Fibroblast of skin of back (primary cell): Measurements from ENCODE around the gene GOSR2.
"Not testable (repeated sequence)": the region's sequence is repeated elsewhere in the genome, so short reads cannot be mapped to it uniquely, and the experiment has no call there.

Experiments
- DNase-seq: peaks from one replicate; pipeline ENCODE4 v3.0.0-alpha.2; 2013

GOSR2 gene

DNA sequence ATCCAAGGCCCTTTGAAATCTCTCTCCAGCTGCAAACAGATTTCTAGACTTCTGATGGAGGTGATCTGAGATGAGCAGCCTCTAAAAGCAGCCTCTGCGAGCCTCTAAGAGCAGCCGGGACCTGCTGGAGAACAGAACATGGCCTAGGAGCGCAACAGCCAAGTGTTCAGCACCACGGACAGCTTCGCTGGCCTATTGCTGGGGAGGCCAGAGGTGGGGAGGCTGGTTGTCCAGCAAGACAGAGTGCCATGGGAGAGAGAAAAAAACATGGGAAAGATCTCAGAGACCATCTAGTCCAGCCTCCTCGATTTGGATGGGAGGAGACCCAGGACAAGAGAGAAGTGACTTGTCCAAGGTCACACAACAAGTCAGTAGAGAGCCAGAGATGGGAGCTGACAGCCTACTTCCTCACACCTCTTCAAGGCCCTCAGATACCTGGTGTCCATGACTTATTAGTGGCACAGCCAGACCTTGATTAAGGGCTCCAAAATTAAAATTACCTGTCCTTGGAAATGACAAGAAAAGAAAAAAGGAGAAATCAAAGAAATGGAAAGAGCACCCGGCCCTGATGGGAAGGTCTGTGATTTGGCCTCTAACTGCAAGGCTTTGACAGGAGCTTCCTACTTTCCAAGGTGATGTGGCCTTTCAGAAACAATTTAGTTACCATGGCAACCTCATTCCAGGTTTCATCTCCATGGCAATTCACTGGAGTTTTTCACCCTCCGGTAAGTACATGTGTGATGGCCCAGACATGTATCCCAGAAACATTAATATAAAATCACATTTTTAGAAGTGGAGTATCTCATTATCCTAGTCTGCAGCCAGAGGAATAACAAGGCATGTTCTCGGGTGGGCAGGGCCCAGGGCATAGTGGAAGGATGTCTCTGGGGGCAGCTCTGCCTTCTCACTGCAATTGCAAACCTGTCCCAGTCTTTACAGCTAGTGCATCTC lies 41.6 kb downstream of the GOSR2 start:
- peak; percentile 48 for DNase-seq

DNA sequence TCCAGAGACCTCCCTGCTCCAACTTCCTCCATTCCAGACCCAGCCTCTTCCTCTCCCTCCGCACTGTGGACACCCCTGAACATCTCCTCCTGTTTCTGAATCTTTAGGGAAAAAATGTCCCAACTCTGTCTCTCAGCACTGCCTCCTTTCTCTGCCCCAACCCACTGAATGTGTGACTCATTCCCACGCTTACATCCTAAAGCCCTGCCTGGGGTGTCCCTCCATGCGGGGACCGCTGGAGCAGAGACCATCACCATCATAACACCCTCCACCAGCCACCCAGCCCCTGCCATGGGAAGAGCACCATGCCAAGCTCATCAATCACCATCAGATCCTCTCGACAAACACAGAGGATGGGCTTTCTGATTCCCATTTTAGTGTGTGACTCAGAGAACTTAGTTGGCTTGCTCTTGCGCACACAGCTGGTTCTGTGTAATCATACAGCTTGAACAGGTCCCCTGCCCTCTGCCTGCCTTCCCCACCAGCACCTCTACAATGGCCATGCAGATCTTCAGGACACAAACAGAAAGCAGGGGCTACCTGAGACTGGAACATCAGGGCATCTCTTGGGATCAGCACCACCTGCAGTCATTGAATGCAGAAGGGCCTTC lies 45.4 kb downstream of the GOSR2 start:
- no peak for DNase-seq

DNA sequence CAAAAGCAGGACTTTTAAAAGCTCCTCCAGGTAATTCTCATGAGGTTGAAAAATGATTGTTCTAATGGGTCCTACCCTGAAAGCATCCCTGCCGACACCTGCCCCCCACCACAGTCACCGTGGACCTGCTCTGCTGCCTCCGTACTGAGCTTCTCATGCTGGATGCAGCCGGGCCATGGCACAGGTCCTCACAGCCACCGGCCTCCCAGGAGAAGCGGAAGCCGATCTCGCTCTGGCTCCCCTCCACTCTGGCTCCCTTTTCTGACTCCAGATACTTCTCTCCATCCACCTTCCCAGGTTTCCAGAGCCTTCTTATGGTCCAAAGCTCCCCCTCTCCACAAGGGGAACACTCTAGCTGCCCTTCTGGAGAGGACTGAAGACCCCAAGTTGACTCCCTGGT lies 45.9 kb downstream of the GOSR2 start:
- DNase-seq, result no peak

DNA sequence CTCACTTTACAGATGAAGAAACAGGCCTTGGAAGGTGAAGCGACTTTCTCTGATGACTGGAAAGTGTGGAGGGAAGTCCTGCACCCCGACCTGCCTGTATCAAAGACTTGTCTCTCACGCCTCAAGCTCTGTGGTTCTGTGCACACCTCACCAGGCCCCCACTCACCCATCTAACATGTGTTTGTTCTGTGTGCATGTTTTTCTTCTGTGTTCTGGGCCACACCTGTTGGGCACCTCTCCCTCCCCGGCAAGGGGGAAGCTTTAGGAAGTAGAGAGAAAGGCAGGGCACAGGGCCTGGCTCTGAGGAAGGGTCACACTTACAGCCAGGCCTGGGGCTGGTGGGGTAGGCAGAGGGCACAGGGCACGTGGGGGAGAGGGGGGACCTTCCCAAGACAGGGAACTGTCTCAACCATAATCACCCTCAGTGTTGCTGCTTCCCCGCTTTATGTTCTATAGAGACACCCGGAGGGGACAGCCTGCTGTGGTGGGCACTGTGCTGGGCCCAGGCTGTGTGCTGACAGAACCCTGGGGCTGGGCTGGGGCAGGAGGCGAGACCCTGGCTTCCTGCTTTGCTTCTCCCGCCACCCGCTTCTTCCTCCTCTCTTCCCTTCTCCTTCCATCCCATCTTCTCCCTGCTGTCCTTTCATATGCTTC lies 48.8 kb downstream of the GOSR2 start:
- DNase-seq, result no peak

DNA sequence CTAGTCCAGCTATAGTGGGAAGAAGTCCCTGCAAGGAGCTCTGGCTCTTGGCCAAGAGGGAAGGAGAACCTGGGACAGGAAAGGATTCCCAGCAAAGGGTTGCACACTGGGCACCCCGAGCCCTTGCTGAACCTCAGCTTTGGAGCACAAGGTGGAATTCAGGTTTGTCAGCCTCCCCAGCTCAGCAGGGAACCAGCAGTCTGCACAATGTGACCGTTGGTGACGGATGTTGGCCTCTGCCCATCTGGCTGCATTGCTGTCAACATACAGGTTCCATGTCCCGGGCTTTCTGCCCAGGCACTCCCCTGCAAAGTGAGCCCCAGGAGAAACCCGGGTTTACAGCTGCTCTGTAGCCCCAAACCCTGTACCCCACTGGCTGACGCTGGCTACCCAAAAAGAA lies 49.4 kb downstream of the GOSR2 start:
- no peak for DNase-seq

DNA sequence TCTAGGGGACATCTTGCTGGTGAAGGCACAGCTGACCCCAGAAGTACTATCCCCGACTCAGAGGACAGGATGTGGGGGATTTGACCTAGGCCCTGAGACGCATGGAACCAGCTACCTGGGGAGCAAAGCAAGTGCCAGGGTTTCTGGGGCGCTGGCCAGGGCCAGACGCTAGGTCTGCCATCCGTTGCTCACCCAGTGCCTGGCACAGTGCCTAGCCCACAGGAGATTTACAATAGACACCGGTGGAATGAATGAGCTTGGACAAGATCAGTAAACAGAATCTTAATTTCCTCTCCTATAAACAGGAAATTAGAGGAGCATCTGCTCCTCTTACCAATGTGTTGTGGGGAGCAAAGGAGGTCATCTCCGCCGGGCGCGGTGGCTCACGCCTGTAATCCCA lies 51.1 kb downstream of the GOSR2 start:
- DNase-seq, result no peak

DNA sequence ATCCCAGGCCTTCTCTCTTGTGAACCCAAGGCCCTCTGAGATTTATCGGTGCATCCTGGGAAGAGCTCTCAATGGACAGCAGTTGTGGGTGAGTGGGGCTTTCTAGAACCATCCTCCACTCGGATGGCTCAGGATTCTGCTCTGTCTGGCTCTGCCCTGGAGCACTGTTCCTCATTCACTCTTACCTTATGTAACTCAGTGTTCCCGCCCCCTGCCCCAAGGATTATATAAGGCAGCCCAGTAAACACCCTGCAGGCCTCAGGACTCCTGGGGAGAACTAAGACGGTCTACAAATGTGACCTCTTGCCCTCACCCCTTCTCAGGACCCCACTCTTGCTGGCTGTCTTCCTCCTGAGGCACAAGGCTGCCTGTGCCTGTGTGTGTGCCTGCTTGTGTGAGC lies 52.3 kb downstream of the GOSR2 start:
- no peak for DNase-seq

DNA sequence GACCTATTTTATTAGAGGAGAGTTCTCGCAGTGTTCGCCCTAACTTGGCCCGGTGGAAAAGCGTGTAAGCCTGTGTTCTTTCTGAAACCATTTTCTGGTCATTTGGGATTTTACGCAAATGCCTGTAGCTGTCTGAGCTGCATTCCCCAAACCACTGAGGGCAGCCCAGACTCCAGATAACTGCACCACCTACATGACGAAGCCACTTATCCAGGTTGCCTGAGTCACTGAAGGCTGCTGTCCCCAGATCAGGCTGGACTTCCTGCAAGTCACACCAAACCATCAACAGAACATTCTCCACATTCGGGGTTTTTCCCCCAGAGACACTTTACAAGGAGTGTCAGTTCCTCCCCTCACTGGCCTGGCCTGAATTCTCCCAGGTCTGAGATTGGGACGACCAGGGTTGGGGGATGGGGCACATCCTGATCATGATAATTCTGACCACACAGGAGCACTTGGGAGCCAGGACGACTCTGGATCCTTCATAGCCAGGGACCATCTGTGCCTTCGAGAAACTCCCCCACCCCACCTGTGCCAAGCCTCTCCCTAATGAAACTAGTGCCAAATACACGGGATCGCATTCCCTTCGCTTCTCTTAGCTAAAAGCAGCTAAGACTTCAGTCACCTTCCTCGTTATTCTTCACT lies 53.8 kb downstream of the GOSR2 start:
- no peak for DNase-seq

DNA sequence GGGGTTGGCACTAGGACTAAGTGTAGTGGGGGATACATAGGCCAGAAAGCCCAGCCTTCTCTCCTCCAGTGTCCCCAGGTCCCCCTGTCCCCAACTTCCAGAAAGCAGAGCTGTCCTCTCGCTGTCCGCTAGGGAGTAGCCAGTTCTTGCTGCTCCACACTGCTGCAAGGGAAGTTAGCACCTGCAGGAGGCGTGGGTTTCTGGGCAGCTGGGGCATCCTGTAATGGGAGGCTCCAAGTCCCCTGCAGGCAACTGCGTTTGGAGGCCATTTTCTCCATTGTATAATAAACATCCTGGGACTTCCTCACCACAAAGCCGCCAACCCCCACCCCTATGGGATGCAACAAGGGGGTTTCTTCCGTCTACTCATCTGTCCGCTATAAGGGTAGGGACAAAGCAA lies 54.4 kb downstream of the GOSR2 start:
- DNase-seq, result peak; percentile 37

DNA sequence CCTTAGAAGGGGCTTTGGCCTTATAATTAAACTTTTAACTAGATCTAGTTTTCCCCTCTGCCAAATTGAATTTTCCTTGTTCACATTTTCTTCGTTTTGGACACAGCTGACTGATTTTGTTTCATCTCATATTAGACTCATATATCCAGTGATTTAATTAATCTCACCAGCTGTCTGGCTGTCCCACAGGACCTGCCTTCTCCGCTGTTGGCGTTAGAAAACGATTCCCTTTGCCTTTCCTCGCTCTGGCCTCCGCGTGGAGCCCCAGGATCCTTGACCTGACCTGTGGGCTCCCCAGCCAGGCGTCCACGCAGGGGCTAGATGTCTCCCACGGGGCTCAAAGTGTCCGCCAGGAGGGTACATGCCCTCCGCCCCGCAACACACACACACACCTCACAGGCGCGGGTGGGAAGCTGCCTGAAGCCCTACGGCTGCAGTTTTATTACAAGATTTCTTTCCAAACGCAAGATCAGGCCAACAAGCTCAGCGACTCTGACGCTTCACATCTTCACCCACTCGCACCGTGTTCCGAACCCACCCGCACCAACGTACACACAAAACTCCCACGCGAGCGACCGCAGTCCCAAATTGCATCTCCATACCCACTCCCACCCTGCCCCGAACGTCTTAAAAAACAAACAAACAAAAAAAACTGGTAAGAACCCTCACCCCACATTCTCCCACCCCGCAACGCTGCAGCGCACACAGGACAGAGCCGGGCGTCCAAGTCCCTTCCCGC lies 55.0 kb downstream of the GOSR2 start:
- no peak for DNase-seq

DNA sequence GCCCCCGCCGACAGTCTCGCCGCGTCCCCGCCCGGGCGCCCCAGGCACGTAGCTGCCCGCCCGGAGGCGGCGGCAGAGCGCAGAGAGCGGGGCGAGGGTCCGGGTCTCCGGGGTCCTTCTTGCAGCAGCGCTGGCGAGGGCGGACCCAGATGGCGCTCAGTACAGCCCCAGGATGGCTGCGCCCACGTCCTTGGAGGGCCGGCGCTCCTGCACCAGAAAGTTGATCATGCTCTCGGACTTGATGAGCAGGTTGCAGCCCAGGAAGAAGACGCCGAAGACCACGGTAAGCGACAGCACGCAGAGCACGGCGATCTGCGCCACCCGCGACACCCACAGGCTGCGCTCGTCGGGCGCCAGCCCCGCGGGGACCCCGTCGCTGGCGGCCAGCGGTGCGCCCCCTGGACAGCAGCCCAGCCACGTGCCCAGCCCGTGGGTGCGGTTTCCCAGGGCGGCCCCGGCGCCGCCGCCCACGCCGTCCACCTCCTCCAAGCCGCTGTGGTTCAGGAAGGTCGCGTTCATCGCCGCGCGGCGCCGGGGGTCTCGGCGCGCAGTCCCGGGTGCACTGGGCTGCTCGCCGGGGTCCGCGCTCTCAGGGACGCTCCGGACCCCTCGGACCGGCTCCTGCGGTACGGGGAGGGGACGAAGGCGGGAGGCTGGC lies 55.7 kb downstream of the GOSR2 start:
- DNase-seq, result no peak

DNA sequence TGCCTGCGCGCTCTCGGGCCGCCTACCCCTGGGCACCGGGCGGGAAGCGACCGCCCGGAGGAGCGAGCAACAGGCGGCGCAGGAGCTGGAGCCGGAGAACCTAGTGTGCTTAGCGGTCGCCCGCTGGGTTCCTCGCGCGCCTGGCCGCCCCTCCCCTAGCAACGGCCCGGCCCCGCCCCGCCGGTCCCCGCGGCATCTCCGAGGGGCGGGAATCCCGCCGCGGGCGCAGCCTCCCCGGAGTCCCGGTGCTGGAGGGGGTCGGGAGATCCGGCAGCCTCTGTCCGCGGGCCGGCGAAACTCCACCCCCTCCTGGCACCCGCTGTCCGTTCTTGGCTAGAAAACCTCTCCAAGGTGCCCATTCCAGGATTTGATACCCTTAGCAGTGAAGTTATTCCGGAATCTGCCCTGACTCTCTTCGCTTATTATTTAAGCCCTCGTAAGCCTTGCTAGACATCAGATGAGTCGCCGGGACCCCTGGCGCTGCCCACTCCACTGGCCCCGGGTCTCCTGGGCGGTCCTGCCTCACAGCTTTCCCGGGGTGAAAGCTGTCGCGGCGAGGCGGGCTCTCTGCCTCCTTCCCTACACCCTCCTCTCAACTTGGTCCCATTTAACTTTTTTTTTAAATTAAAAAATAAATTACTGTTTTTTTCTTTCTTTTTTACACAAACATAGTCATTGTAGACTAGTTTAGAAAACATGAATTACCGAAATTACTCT lies 56.3 kb downstream of the GOSR2 start, which contains the start of gene RPRML:
TSS of gene RPRML (minus strand) at position 107 of the 717 bp plus-strand sequence. CDS start 246 bp downstream, outside the sequence.
- peak; percentile 32 for DNase-seq

DNA sequence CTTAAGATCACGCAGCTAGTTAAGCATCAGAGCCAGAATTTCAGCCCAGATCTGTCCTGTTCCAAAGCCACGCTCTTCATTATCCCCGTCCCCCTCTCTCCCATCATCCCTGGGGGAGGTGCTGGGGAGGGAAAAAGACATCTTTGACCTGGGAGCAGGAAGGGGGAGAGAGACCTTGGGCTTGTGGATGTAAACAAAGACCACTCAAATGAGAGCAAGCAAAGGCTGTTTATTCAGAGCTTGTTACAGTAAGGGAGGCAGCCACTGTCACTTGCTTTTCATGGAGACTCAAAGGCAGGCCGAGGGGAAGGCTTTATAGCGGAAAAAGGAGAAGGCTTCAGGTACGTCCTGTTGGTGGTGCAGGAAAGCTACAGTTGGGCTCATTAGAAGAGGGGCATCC lies 59.6 kb downstream of the GOSR2 start:
- DNase-seq, result no peak

DNA sequence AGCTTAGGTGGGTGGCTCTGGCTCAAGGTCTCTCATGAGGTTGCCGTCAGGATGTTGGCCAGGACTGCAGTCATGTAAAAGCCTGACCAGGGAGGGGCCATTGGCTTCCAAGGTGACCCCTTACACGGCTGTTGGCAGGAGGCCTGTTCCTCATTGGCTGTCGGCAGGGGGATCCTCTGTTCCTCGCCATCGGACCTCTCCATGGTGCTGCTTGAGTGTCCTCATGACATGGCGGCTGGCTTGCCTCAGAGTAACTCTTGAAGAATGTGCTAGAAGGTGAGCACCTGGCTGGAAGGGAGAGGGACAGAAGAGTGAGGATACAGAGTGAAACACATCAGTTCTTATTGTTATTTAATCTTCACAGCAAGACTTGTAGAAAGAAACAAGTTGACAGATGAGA lies 60.8 kb downstream of the GOSR2 start:
- DNase-seq, result no peak

DNA sequence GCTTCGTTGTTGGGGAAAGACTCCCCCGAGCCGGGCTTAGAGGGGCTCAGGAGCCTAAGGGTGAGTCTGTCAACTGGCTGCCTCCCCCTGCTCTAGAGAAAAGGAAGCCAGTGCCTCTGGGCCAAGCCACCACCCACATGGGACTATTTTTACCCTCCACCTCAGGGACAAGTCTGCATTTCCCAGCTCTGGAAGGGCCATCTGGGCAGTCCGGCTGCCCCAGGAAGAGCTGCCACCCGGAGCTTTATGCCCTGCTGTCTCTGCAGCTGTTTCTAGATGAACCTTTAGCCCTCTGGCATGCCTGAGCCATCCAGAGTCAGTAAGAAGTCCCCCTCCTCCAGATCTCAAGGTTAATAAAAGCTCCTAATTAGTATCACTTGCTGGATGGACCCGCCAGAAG lies 61.4 kb downstream of the GOSR2 start:
- no peak for DNase-seq

DNA sequence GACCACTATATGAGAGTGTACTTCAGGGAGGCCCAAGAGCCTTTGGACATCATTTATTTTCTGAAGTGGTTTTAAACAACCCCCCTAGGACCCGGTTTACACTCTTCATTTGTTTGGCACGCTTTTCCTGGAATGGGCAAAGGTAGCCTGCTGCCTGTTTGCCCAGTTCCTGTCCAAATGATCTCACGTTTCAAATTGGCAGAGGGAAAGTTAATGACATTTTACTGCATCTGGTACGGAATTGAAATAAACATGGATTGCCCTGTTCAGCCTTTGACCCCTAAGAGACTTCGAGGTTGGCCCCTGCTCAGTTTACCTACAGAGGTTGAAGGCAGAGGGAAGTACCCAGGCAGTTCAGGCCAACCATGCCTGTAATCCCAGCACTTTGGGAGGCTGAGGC lies 61.9 kb downstream of the GOSR2 start:
- DNase-seq, result no peak

DNA sequence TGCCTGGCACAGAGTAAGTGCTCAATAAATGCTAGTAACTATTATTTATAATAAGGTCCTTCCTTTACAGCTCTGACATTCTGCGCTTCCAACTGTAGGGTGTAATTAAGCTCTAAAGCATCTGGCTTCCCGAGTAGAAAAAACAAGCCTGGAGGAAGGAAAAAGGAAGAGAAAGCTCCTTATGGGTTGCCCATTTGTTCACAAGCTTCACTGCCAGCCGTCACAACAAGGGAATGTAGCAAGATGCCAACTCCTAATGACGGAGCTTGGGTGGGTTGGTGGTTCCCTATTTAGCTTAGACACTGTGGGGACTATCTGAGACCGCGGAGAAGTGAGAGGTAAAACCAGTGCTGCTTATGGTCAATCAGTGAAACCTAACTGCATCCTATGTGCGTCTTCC lies 63.4 kb downstream of the GOSR2 start:
- DNase-seq, result no peak

DNA sequence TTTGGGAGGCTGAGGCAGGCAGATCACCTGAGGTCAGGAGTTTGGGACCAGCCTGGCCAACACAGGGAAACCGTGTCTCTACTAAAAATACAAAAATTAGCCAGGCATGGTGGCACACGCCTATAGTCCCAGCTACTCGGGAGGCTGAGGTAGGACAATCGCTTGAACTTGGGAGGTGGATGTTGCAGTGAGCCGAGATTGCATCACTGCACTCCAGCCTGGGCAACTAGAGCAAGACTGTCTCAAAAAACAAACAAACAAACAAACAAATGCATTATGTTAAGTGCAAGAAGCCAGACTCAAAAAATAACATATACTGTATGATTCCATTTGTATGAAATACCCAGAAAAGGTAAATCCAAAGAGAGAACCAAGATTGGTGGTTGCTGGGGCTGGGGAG lies 65.0 kb downstream of the GOSR2 start:
- not testable (repeated sequence) for DNase-seq

DNA sequence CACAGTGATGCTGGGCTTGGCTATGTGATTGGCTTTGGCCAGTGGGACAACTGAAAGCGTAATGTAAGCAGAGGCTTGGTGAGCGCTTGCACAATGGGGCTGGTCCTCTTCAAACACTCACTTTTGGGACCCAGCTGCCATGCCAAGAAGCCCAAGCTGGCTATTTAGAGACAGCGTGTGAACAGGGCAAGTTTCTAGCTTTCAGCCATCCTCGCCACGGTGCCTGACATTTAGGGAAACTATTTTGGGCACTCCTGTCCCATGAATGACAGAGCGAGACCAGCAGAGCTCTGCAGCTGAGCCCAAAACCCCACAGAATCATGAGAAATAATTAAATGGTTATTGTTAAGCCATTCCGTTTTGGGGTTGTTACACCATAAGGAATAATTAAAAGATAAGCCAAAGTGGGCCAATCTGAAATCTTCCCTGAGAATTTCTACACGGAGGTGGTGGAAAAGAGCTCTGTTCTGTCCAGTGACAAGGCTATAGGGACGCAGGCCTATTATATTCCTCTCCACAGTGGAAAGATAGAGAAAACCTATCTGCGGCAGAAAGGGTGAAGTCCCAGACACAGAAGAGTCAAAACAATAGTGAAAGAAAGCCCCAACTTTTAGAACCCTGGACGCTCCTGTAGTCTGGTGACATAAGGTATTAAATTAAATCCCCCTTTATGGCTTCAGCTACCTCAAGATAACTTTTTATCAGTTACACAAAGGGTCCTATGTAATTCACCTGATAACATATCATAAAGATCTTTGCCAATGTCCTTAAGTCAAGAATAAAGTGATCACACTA lies 66.9 kb downstream of the GOSR2 start:
- no peak for DNase-seq

DNA sequence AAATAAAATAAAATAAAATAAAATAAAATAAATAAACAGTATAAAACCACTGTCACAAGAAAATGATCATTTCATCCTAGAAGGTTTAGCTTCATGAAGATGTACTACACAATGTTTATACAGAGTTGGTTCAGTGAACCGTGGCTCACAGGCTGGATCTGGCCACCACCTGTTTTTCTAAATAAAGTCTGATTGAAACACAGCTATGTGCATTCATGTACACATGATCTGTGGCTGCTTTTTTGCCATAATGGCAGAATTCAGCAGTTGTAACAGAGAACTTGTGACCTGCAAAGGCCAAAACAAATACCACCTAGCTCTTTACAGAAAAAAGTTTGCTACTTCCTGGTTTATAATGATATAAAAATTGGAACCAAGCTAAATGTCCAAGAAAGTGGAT lies 68.7 kb downstream of the GOSR2 start:
- DNase-seq, result no peak
